Naive thymus-derived CD4-positive, alpha-beta T cell (primary cell): ENCODE data around the gene CRX. TPM values are rescaled to one million over a fixed set of nuclear protein-coding genes. Genes with fewer than 3 reads are reported as not detected.

Source experiments
- ATAC-seq: fragments of 150-1000 bp; cut with Tn5 transposase; 2 replicates; pipeline ENCODE4 v1.10.0; 2021; ENCODE audit warnings: mild to moderate bottlenecking, moderate library complexity
- CTCF ChIA-PET: fragments of 350-600 bp; sonication (Branson Sonifier 250); formaldehyde crosslinking; loops from one replicate; lab custom pipeline; 2021; ENCODE audit warnings: antibody characterized with exemption; lab: Charles Lee
- POLR2A ChIA-PET: fragments of 350-600 bp; sonication (Branson Sonifier 250); formaldehyde crosslinking; loops from one replicate; lab custom pipeline; 2021; ENCODE audit warnings: antibody characterized with exemption, inconsistent platforms; lab: Charles Lee
- DNase-seq, 9 donors: peaks; one replicate each; pipeline versions ENCODE4 v3.0.0 to v3.0.0-alpha.2; 2020 to 2022; ENCODE audit warnings: mixed read lengths in 1 of 9
- H3K27ac ChIP-seq: one replicate; pipeline ENCODE4 v1.7.0; 2013; ENCODE audit warnings: mild to moderate bottlenecking, low read depth, low read length, moderate library complexity
- H3K27me3 ChIP-seq, 2 donors: one replicate each; pipeline ENCODE4 v1.7.0; 2013; ENCODE audit warnings: low read length in 2 of 2, mild to moderate bottlenecking in 2 of 2, moderate library complexity in 2 of 2; ENCODE audit not compliant: control insufficient read depth in 2 of 2, insufficient read depth in 2 of 2
- H3K36me3 ChIP-seq, 3 experiments: 1 replicate in 2 of 3; 2 replicates in 1 of 3; pipeline ENCODE4 v1.7.0; 2013; ENCODE audit warnings: low read length in 3 of 3, mild to moderate bottlenecking in 3 of 3, moderate library complexity in 1 of 3; ENCODE audit not compliant: insufficient read depth in 3 of 3, control insufficient read depth in 2 of 3
- H3K4me1 ChIP-seq, 2 donors: one replicate each; pipeline ENCODE4 v1.7.0; 2013; ENCODE audit warnings: low read length in 2 of 2, mild to moderate bottlenecking in 2 of 2, moderate library complexity in 1 of 2; ENCODE audit not compliant: control insufficient read depth in 2 of 2, insufficient read depth in 2 of 2
- H3K4me3 ChIP-seq: 2 replicates; pipeline ENCODE4 v1.7.0; 2013; ENCODE audit warnings: mild to moderate bottlenecking, low read length
- H3K9me3 ChIP-seq, 3 experiments: 1 replicate in 2 of 3; 2 replicates in 1 of 3; pipeline ENCODE4 v1.7.0; 2013; ENCODE audit warnings: low read length in 3 of 3; ENCODE audit not compliant: control insufficient read depth in 2 of 3
- H3K27ac Mint-ChIP-seq, 9 donors: one replicate each; pipeline ENCODE4 v1.8.0; 2020 to 2022; ENCODE audit warnings: mixed read lengths in 9 of 9, mild to moderate bottlenecking in 8 of 9, moderate library complexity in 5 of 9, inconsistent platforms in 2 of 9
- H3K27me3 Mint-ChIP-seq, 5 donors: one replicate each; pipeline ENCODE4 v1.8.0; 2021 to 2022; ENCODE audit warnings: mixed read lengths in 5 of 5, mild to moderate bottlenecking in 1 of 5
- H3K36me3 Mint-ChIP-seq, 5 donors: one replicate each; pipeline ENCODE4 v1.8.0; 2020 to 2022; ENCODE audit warnings: mixed read lengths in 5 of 5, mild to moderate bottlenecking in 3 of 5, inconsistent platforms in 1 of 5
- H3K4me1 Mint-ChIP-seq, 7 donors: one replicate each; pipeline ENCODE4 v1.8.0; 2020 to 2022; ENCODE audit warnings: mixed read lengths in 7 of 7, mild to moderate bottlenecking in 3 of 7, inconsistent platforms in 1 of 7
- H3K4me3 Mint-ChIP-seq, 10 donors: one replicate each; pipeline ENCODE4 v1.8.0; 2020 to 2022; ENCODE audit warnings: mild to moderate bottlenecking in 10 of 10, mixed read lengths in 10 of 10, moderate library complexity in 6 of 10, inconsistent platforms in 2 of 10
- H3K9me3 Mint-ChIP-seq, 11 donors: one replicate each; pipeline ENCODE4 v1.8.0; 2020 to 2022; ENCODE audit warnings: mixed read lengths in 11 of 11, mild to moderate bottlenecking in 4 of 11, inconsistent platforms in 1 of 11, moderate library complexity in 1 of 11
- intact Hi-C, 2 donors: fragments of 100-400 bp; cut with micrococcal nuclease; formaldehyde crosslinking; loops; one replicate each; pipeline ENCODE4 v1.15.1; 2023
- polyA plus RNA-seq, 2 donors: library from polyadenylated mRNA; unstranded; fragments of 300-500 nt; fragmentation: Illumina TruSeq; gene quantifications; one replicate each; pipeline ENCODE4 v1.2.3, GENCODE V29; 2021
- total RNA-seq, 6 experiments: library from RNA in 5 of 6; stranded (reverse) in 5 of 6; gene quantifications; 1 replicate in 5 of 6; 2 replicates in 1 of 6; pipeline ENCODE4 v1.2.3 and lab custom pipeline; 2021 to 2026

The CRX gene
- total and polyA plus RNA-seq, 7 experiments from 2014 or later, result not detected

DNA sequence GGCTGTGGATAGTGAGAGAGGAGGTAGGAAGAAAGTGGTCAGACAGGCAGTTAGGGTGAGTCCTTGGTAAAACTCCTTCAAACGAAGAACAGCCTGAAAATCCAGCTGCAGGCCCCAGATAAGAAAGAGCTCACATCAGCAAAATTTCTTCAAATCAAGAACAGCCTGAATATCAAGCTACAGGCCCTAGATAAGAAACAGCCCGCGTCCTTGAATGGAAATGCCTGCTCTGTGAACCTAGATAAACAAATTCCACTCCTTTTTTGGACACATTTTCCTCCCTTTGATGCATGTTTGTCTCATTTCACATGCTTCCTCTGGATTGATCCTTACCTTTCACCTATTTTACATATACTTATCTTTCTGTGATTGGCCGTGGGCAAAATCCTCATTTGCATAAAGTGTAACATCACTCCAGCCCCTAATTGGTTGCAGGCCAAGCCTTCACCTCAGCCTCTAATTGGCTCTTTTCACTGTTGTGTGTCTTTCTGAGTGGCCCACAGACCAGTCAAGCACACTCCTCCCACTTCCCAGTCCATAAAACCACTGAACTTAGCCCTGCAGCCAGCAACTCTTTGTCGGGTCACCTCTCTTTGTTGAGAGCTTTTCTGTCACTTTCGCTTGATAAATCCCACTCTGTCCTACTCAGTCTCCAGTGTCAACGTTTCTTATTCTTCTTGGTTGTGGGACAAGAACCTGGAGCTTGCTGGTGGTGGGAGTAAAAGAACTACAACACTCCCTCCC, 70.4 kb downstream of the CRX start:
- Mint-ChIP-seq H3K27me3 (peaks cover 0 to 16% (median 0%) of the 10 kb centered on the region in 5 donors), H3K27ac (no peak overlapping the region), H3K9me3 (peaks cover 0 to 12% (median 4%) of the 10 kb centered on the region in 11 donors), H3K36me3 (peaks cover 0 to 10% (median 0%) of the 10 kb centered on the region in 5 donors), H3K4me3 (no peak overlapping the region), H3K4me1 (peaks cover 0 to 3% (median 0%) of the 10 kb centered on the region in 7 donors)
- ATAC-seq (no peak), DNase-seq (no peak)
- Histone ChIP-seq H3K27ac (no peak overlapping the region), H3K4me3 (no peak overlapping the region), H3K4me1 (no peaks in the 10 kb centered on the region), H3K27me3 (no peaks in the 10 kb centered on the region), H3K9me3 (no peaks in the 10 kb centered on the region), H3K36me3 (no peaks in the 10 kb centered on the region)
- ChIA-PET CTCF (interaction anchor here (0.6 kb wide), 1 partner anchor 580 kb away, joined by 5 read pairs; no protein-coding TSS in a partner anchor), POLR2A (no interaction called here)
- intact Hi-C loops, result no loop called here

Other genes starting within 250 kb of the CRX start
- gene ZNF541, start 248.8 kb upstream of the CRX start, total RNA-seq, result 1 to 10 TPM in 2 of 5 experiments, under 1 TPM in 3; 0.36 to 1.5 (median 0.95) TPM
- under 1 TPM in 1 of 2 donors, not detected in 1; 0.58 TPM for gene ZNF541, start 248.8 kb upstream of the CRX start, polyA plus RNA-seq
- gene BICRA, start 212.8 kb upstream of the CRX start, total RNA-seq, result 10 to 100 TPM; 18.6 to 36.6 (median 33.5) TPM
- gene BICRA, start 212.8 kb upstream of the CRX start, polyA plus RNA-seq, result 1 to 10 TPM in 1 of 2 donors, under 1 TPM in 1; 0.95 to 1.4 TPM
- gene EHD2, start 108.5 kb upstream of the CRX start, total RNA-seq, result under 1 TPM in 3 of 5 experiments, not detected in 2; 0.15 to 0.37 (median 0.19) TPM
- not detected for gene EHD2, start 108.5 kb upstream of the CRX start, polyA plus RNA-seq
- gene NOP53, start 76.4 kb upstream of the CRX start, total RNA-seq, result 1,000 to 10,000 TPM in 2 of 5 experiments, 100 to 1,000 TPM in 3; 316 to 1,143 (median 992) TPM
- 100 to 1,000 TPM; 362 to 426 TPM for gene NOP53, start 76.4 kb upstream of the CRX start, polyA plus RNA-seq
- gene SELENOW, start 43.2 kb upstream of the CRX start, total RNA-seq, result 100 to 1,000 TPM in 3 of 5 experiments, 10 to 100 TPM in 2; 67.5 to 116 (median 101) TPM
- 100 to 1,000 TPM; 340 to 400 TPM for gene SELENOW, start 43.2 kb upstream of the CRX start, polyA plus RNA-seq
- not detected for gene TPRX1, start 17.4 kb upstream of the CRX start, total RNA-seq
- gene TPRX1, start 17.4 kb upstream of the CRX start, polyA plus RNA-seq, result not detected
- not detected for gene TPRX2, start 37.3 kb downstream of the CRX start, total RNA-seq
- gene TPRX2, start 37.3 kb downstream of the CRX start, polyA plus RNA-seq, result not detected
- not detected for gene SULT2A1, start 64.4 kb downstream of the CRX start, total RNA-seq
- gene SULT2A1, start 64.4 kb downstream of the CRX start, polyA plus RNA-seq, result not detected
- not detected for gene BSPH1, start 170.2 kb downstream of the CRX start, total RNA-seq
- gene BSPH1, start 170.2 kb downstream of the CRX start, polyA plus RNA-seq, result not detected
- gene ELSPBP1, start 172.7 kb downstream of the CRX start, total RNA-seq, result not detected
- gene ELSPBP1, start 172.7 kb downstream of the CRX start, polyA plus RNA-seq, result not detected
- under 1 TPM in 1 of 5 experiments, not detected in 4; 0.42 TPM for gene CABP5, start 222.1 kb downstream of the CRX start, total RNA-seq
- not detected for gene CABP5, start 222.1 kb downstream of the CRX start, polyA plus RNA-seq